Mammary epithelial cell (primary cell): ENCODE measurements around the gene NUDC.

Experiments used
- EZH2 ChIP-seq: IDR thresholded peaks from 2 replicates; pipeline ENCODE4 v1.6.1; 2012; ENCODE audit warnings: low read length, inconsistent platforms, borderline replicate concordance
- TF ChIP-seq, protein P1 (sequence below), 2 donors: IDR thresholded peaks in 1 of 2; conservative IDR thresholded peaks in 1 of 2; 2 replicates each; pipeline ENCODE4 v1.5.1; 2011 to 2012; ENCODE audit warnings: inconsistent platforms in 2 of 2, low read length in 2 of 2, mild to moderate bottlenecking in 2 of 2, control low read depth in 1 of 2, low read depth in 1 of 2; ENCODE audit not compliant: insufficient read depth in 1 of 2; ENCODE audit errors: extremely low read depth in 1 of 2

DNA sequence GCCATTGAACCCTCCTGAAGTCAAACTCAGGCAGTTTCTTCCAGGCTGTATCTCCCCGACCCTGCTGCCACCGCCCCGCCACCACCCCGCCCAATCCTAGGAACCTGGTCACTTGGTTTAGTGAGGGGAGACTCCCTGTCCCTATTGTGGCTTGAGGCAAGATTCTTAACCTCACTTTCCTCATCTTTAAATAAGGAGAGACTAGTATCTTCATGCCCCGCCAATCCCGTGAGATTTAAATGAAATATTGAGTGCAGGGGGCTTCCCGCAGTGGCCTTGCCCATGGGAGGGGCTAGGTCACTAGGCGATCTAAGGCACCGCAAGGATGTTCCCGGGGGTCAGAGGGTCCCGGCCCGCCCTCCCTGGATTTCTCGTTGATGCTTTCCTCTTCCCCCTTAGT, 37.7 kb downstream of the NUDC start:
- TF ChIP-seq, protein P1, sequence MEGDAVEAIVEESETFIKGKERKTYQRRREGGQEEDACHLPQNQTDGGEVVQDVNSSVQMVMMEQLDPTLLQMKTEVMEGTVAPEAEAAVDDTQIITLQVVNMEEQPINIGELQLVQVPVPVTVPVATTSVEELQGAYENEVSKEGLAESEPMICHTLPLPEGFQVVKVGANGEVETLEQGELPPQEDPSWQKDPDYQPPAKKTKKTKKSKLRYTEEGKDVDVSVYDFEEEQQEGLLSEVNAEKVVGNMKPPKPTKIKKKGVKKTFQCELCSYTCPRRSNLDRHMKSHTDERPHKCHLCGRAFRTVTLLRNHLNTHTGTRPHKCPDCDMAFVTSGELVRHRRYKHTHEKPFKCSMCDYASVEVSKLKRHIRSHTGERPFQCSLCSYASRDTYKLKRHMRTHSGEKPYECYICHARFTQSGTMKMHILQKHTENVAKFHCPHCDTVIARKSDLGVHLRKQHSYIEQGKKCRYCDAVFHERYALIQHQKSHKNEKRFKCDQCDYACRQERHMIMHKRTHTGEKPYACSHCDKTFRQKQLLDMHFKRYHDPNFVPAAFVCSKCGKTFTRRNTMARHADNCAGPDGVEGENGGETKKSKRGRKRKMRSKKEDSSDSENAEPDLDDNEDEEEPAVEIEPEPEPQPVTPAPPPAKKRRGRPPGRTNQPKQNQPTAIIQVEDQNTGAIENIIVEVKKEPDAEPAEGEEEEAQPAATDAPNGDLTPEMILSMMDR (conservative IDR thresholded peaks at IDR 0.05 in 1 of 2, IDR thresholded peaks at IDR 0.05 in 1 of 2; ENCODE audit: extremely low read depth in 1 of 2, insufficient read depth in 1 of 2, low read depth in 1 of 2, low read length in 2 of 2), result no peak
- no peak for TF ChIP-seq EZH2
